CD14-positive monocyte (primary cell): ENCODE results near the gene MPZL3. TPM values are rescaled to one million over a fixed set of nuclear protein-coding genes. Genes with fewer than 3 reads are reported as not detected.
A peak's percentile ranks its signal among the peaks of the same experiment; 100 is the strongest.

Experiments
- DNase-seq, 3 donors: peaks; one replicate each; pipeline ENCODE4 v3.0.0-alpha.2; 2011 to 2022
- H2AFZ ChIP-seq: 2 replicates; pipeline ENCODE4 v1.6.0; 2012; ENCODE audit warnings: mild to moderate bottlenecking, low read depth, low read length, inconsistent platforms; ENCODE audit not compliant: insufficient read depth, poor library complexity, severe bottlenecking
- H3K27ac ChIP-seq, 2 donors: 1 replicate in 1 of 2; 2 replicates in 1 of 2; pipeline ENCODE4 v1.5.1; 2012 to 2013; ENCODE audit warnings: low read length in 2 of 2, control low read depth in 1 of 2, inconsistent platforms in 1 of 2, low read depth in 1 of 2, mild to moderate bottlenecking in 1 of 2
- H3K27me3 ChIP-seq, 2 donors: one replicate each; pipeline versions ENCODE4 v1.6.0 to v1.6.1; 2011 to 2013; ENCODE audit warnings: low read length in 2 of 2; ENCODE audit not compliant: control insufficient read depth in 2 of 2, insufficient read depth in 2 of 2
- H3K36me3 ChIP-seq, 2 donors: replicated peaks in 1 of 2; 1 replicate in 1 of 2; 2 replicates in 1 of 2; pipeline versions ENCODE4 v1.5.1 to v1.6.1; 2012 to 2013; ENCODE audit warnings: low read length in 2 of 2, control low read depth in 1 of 2, inconsistent platforms in 1 of 2, mild to moderate bottlenecking in 1 of 2; ENCODE audit not compliant: insufficient read depth in 2 of 2, control insufficient read depth in 1 of 2
- H3K4me1 ChIP-seq, 2 donors: 1 replicate in 1 of 2; 2 replicates in 1 of 2; pipeline versions ENCODE4 v1.5.1 to v1.6.1; 2012 to 2013; ENCODE audit warnings: low read length in 2 of 2, control low read depth in 1 of 2, inconsistent platforms in 1 of 2, mild to moderate bottlenecking in 1 of 2, moderate library complexity in 1 of 2; ENCODE audit not compliant: insufficient read depth in 2 of 2, control insufficient read depth in 1 of 2
- H3K4me2 ChIP-seq: replicated peaks from 2 replicates; pipeline ENCODE3; 2012; ENCODE audit warnings: low read length, moderate library complexity, mild to moderate bottlenecking; ENCODE audit not compliant: poor library complexity, severe bottlenecking; ENCODE audit errors: extremely low read depth
- H3K4me3 ChIP-seq, 3 experiments: fragments of 200-600 bp in 1 of 3; sonication (generic) in 1 of 3; replicated peaks in 1 of 3; 1 replicate in 2 of 3; 2 replicates in 1 of 3; pipeline ENCODE4 v1.5.1; 2011 to 2013; ENCODE audit warnings: low read length in 3 of 3, mild to moderate bottlenecking in 3 of 3, control low read depth in 2 of 3, low read depth in 2 of 3, inconsistent platforms in 1 of 3, moderate library complexity in 1 of 3
- H3K79me2 ChIP-seq: 2 replicates; pipeline ENCODE4 v1.6.0; 2012; ENCODE audit warnings: mild to moderate bottlenecking, control low read depth, inconsistent platforms, low read length, moderate library complexity; ENCODE audit not compliant: insufficient read depth
- H3K9ac ChIP-seq: 2 replicates; pipeline ENCODE4 v1.6.0; 2017; ENCODE audit warnings: low read length, mild to moderate bottlenecking; ENCODE audit not compliant: insufficient read depth, poor library complexity, severe bottlenecking
- H3K9me3 ChIP-seq, 2 donors: replicated peaks in 1 of 2; 1 replicate in 1 of 2; 2 replicates in 1 of 2; pipeline versions ENCODE4 v1.5.1 to v1.6.1; 2012 to 2013; ENCODE audit warnings: low read length in 2 of 2, control low read depth in 1 of 2; ENCODE audit not compliant: control insufficient read depth in 1 of 2, insufficient read depth in 1 of 2
- H4K20me1 ChIP-seq: 2 replicates; pipeline ENCODE4 v1.6.0; 2012; ENCODE audit warnings: mild to moderate bottlenecking, low read length, control low read depth, moderate library complexity; ENCODE audit not compliant: insufficient read depth
- H3K27ac Mint-ChIP-seq, 7 donors: one replicate each; pipeline ENCODE4 v1.8.0; 2020; ENCODE audit warnings: mild to moderate bottlenecking in 7 of 7, mixed read lengths in 7 of 7, moderate library complexity in 6 of 7, inconsistent platforms in 2 of 7
- H3K27me3 Mint-ChIP-seq, 3 donors: one replicate each; pipeline ENCODE4 v1.8.0; 2021 to 2022; ENCODE audit warnings: low read depth in 3 of 3, mild to moderate bottlenecking in 3 of 3, mixed read lengths in 3 of 3, moderate library complexity in 3 of 3, inconsistent platforms in 1 of 3
- H3K36me3 Mint-ChIP-seq, 2 donors: one replicate each; pipeline ENCODE4 v1.8.0; 2020; ENCODE audit warnings: mixed read lengths in 2 of 2, inconsistent platforms in 1 of 2, mild to moderate bottlenecking in 1 of 2
- H3K4me1 Mint-ChIP-seq: one replicate; pipeline ENCODE4 v1.8.0; 2020; ENCODE audit warnings: mild to moderate bottlenecking, mixed read lengths
- H3K4me3 Mint-ChIP-seq, 2 donors: one replicate each; pipeline ENCODE4 v1.8.0; 2020; ENCODE audit warnings: mild to moderate bottlenecking in 2 of 2, mixed read lengths in 2 of 2, moderate library complexity in 1 of 2
- H3K9me3 Mint-ChIP-seq, 7 donors: one replicate each; pipeline ENCODE4 v1.8.0; 2020 to 2022; ENCODE audit warnings: mixed read lengths in 7 of 7, mild to moderate bottlenecking in 6 of 7, moderate library complexity in 6 of 7, inconsistent platforms in 2 of 7
- CTCF ChIP-seq: fragments of 200-600 bp; IDR thresholded peaks from one replicate; pipeline ENCODE4 v1.8.0; 2022; ENCODE audit warnings: antibody characterized with exemption, mild to moderate bottlenecking
- WGBS: methylation state at CpG from one replicate; pipeline ENCODE4 v1.1.5; 2013; ENCODE audit warnings: missing lambda C conversion rate; ENCODE audit not compliant: insufficient coverage; 5-methylcytosine and 5-hydroxymethylcytosine counted together
- intact Hi-C, 2 donors: fragments of 100-400 bp; cut with micrococcal nuclease; formaldehyde crosslinking; loops; one replicate each; pipeline versions ENCODE4 v1.15.0 to v1.15.1; 2023
- polyA plus RNA-seq, 3 donors: library from polyadenylated mRNA; depleted of rRNA in 1 of 3; unstranded in 2 of 3; stranded (reverse) in 1 of 3; fragments of 300-500 nt in 2 of 3; fragments of >200 nt in 1 of 3; fragmentation: Illumina TruSeq in 2 of 3; gene quantifications; 1 replicate in 2 of 3; 2 replicates in 1 of 3; pipeline ENCODE4 v1.2.3, GENCODE V29; 2012 to 2021
- small RNA-seq: library from RNA; depleted of rRNA; stranded (forward); fragments of <200 nt; gene quantifications from one replicate; pipeline ENCODE3, GENCODE V24; 2012; ENCODE audit warnings: low read depth; ENCODE audit not compliant: insufficient read length

The MPZL3 gene
- polyA plus RNA-seq, 3 donors: 4.2 to 8.5 (median 8.0) TPM

- Histone ChIP-seq H3K79me2 (no peaks in the 10 kb centered on the region), H2AFZ (peak overlapping the region; percentile 73), H3K27ac (no peak overlapping the region), H3K4me3 (peak overlapping the region in 1 of 3 experiments; percentile 37), H4K20me1 (no peaks in the 10 kb centered on the region), H3K36me3 (no peaks in the 10 kb centered on the region), H3K9me3 (no peaks in the 10 kb centered on the region), H3K4me2 (peak overlapping the region; percentile 38), H3K9ac (no peak overlapping the region), H3K27me3 (no peaks in the 10 kb centered on the region), H3K4me1 (peaks cover 51 to 57% of the 10 kb centered on the region in 2 donors)
- TF ChIP-seq CTCF: no peak
- no peaks in the 10 kb centered on the region for H3K36me3 Mint-ChIP-seq
- H3K9me3 Mint-ChIP-seq: peaks cover 0 to 3% (median 0%) of the 10 kb centered on the region in 7 donors
- DNase-seq: peak in 2 of 3 donors; percentile 16 to 17
- intact Hi-C loops: no loop called here
- 6% methylated on average over 10 of the region's 11 CpGs for WGBS
- peaks cover 2 to 11% (median 11%) of the 10 kb centered on the region in 3 donors for H3K27me3 Mint-ChIP-seq
- H3K4me1 Mint-ChIP-seq: peaks cover 58% of the 10 kb centered on the region
- H3K4me3 Mint-ChIP-seq: peak overlapping the region in 1 of 2 donors; percentile 39
- H3K27ac Mint-ChIP-seq: peak overlapping the region in 1 of 7 donors; percentile 52
Observed at GRCh38 chr11:118180300-118180703, 71.9 kb downstream of the MPZL3 start.

GRCh38 chr11:118176778-118177134, 75.4 kb downstream of the MPZL3 start:
- no peaks in the 10 kb centered on the region for H4K20me1 ChIP-seq
- no peak for DNase-seq
- H3K4me1 ChIP-seq: peaks cover 34 to 39% of the 10 kb centered on the region in 2 donors
- no peaks in the 10 kb centered on the region for H3K9me3 ChIP-seq
- no peak overlapping the region for H3K4me2 ChIP-seq
- TF ChIP-seq CTCF: no peak
- no peaks in the 10 kb centered on the region for H3K27me3 ChIP-seq
- H3K36me3 Mint-ChIP-seq: no peaks in the 10 kb centered on the region
- H2AFZ ChIP-seq: no peak overlapping the region
- H3K4me1 Mint-ChIP-seq: peaks cover 45% of the 10 kb centered on the region
- no peaks in the 10 kb centered on the region for H3K36me3 ChIP-seq
- H3K4me3 Mint-ChIP-seq: no peak overlapping the region
- H3K79me2 ChIP-seq: no peaks in the 10 kb centered on the region
- H3K4me3 ChIP-seq: no peak overlapping the region
- no peak overlapping the region for H3K9ac ChIP-seq
- WGBS: 93% methylated on average over 2 of the region's 4 CpGs
- H3K9me3 Mint-ChIP-seq: peaks cover 0 to 3% (median 0%) of the 10 kb centered on the region in 7 donors
- peaks cover 4 to 15% (median 11%) of the 10 kb centered on the region in 3 donors for H3K27me3 Mint-ChIP-seq
- H3K27ac ChIP-seq: no peak overlapping the region
- intact Hi-C loops: no loop called here
- H3K27ac Mint-ChIP-seq: peak overlapping the region in 1 of 7 donors; percentile 10

Small RNAs within 50 kb of the gene (small RNA-seq; reads per million reads assigned to genes)
- not detected for gene HSPE1P18

Other genes with a start within 250 kb of the MPZL3 start
- gene TMPRSS4, start 175.3 kb downstream of the MPZL3 start, polyA plus RNA-seq: not detected
- under 1 TPM; 0.05 to 0.29 (median 0.11) TPM for gene SMIM35, start 165.4 kb downstream of the MPZL3 start, polyA plus RNA-seq
- gene SCN4B, start 99.5 kb downstream of the MPZL3 start, polyA plus RNA-seq: under 1 TPM in 1 of 3 donors, not detected in 2; 0.76 TPM
- under 1 TPM in 1 of 3 donors, not detected in 2; 0.01 TPM for gene SCN2B, start 75.7 kb downstream of the MPZL3 start, polyA plus RNA-seq
- 100 to 1,000 TPM; 316 to 968 (median 748) TPM for gene JAML, start 27.4 kb downstream of the MPZL3 start, polyA plus RNA-seq
- 10 to 100 TPM in 2 of 3 donors, 1 to 10 TPM in 1; 8.0 to 18.6 (median 14.2) TPM for gene MPZL2, start 11.9 kb upstream of the MPZL3 start, polyA plus RNA-seq
- 1 to 10 TPM in 2 of 3 donors, under 1 TPM in 1; 0.12 to 1.6 (median 1.5) TPM for gene CD3E, start 52.4 kb upstream of the MPZL3 start, polyA plus RNA-seq
- gene CD3D, start 90.3 kb upstream of the MPZL3 start, polyA plus RNA-seq: 1 to 10 TPM in 2 of 3 donors, not detected in 1; 2.2 to 3.1 TPM
- gene CD3G, start 92.0 kb upstream of the MPZL3 start, polyA plus RNA-seq: 1 to 10 TPM in 1 of 3 donors, under 1 TPM in 1, not detected in 1; 0.84 to 1.9 TPM
- gene UBE4A, start 107.2 kb upstream of the MPZL3 start, polyA plus RNA-seq: 10 to 100 TPM; 21.6 to 33.9 (median 22.7) TPM
- gene ATP5MG, start 149.2 kb upstream of the MPZL3 start, polyA plus RNA-seq: 100 to 1,000 TPM; 257 to 688 (median 648) TPM
- 10 to 100 TPM in 1 of 3 donors, 1 to 10 TPM in 2; 3.3 to 21.7 (median 3.5) TPM for gene KMT2A, start 184.1 kb upstream of the MPZL3 start, polyA plus RNA-seq